ENCODE measurements around the gene SIN3A. TPM values are rescaled to one million over a fixed set of nuclear protein-coding genes. Genes with fewer than 3 reads are reported as not detected.

The SIN3A gene
- total and polyA plus RNA-seq, 8 donors = 8.4 to 61.9 (median 27.5) TPM

DNA sequence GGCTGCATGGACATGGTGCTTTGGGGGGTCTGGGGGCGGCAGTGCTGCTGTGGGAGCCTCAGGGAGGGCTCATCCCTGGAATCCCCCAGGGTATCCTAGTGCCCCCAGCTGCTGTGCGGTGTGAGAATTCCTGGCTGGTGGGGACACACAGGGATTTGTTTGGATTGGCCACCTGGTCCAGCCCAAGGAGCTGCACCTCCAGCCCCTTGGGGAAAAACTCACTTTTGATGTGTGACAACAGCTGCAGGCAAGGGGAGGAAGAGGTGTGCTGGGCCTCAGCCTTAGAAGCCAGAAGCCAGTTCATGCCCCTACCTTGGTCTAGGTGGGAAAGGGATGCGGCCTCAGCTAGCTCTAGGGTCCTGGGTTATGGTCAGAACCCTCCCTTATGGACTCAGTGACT, 124.0 kb downstream of the SIN3A start:
- no peaks in the 10 kb centered on the region for H3K4me1 ChIP-seq
- TF ChIP-seq, protein P1, sequence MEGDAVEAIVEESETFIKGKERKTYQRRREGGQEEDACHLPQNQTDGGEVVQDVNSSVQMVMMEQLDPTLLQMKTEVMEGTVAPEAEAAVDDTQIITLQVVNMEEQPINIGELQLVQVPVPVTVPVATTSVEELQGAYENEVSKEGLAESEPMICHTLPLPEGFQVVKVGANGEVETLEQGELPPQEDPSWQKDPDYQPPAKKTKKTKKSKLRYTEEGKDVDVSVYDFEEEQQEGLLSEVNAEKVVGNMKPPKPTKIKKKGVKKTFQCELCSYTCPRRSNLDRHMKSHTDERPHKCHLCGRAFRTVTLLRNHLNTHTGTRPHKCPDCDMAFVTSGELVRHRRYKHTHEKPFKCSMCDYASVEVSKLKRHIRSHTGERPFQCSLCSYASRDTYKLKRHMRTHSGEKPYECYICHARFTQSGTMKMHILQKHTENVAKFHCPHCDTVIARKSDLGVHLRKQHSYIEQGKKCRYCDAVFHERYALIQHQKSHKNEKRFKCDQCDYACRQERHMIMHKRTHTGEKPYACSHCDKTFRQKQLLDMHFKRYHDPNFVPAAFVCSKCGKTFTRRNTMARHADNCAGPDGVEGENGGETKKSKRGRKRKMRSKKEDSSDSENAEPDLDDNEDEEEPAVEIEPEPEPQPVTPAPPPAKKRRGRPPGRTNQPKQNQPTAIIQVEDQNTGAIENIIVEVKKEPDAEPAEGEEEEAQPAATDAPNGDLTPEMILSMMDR (IDR thresholded peaks at IDR 0.05) = no peak
- TF ChIP-seq POLR2AphosphoS5 (IDR thresholded peaks at IDR 0.05) = no peak
- DNase-seq = no peak
- no peaks in the 10 kb centered on the region for H3K27me3 ChIP-seq
- intact Hi-C loops (cut with DNase I; ENCODE audit: low total_unique reads) = no loop called here
- H3K27ac ChIP-seq = no peak overlapping the region
- 55 to 82% (median 76%) methylated on average over 2 to 3 of the region's 3 CpGs for WGBS, 5 donors
- no peaks in the 10 kb centered on the region for H3K9me3 ChIP-seq
- H3K4me3 ChIP-seq = no peak overlapping the region
- no peaks in the 10 kb centered on the region for H3K36me3 ChIP-seq

DNA sequence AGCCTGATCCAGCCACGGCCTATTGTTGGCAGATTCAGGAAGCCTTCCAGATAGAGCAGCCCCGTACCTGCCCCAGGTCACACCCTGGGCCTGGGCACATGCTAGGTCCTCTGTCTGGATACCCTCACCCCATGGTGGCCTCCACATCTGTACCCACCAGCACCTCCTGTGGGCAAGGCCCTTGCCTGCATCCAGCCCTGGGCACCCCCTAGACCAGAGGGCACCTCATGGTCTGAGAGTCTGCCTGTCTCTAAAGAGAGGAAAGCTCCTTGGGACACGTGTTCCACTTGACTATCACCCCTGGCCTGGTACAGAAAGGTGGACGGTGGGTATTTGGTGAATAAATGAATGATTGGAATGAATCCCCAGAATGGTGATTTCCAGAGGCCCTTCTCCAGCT, 124.5 kb downstream of the SIN3A start:
- WGBS, 5 donors = 68 to 81% (median 71%) methylated on average over 4 of the region's 4 CpGs
- intact Hi-C loops (cut with DNase I; ENCODE audit: low total_unique reads) = no loop called here

DNA sequence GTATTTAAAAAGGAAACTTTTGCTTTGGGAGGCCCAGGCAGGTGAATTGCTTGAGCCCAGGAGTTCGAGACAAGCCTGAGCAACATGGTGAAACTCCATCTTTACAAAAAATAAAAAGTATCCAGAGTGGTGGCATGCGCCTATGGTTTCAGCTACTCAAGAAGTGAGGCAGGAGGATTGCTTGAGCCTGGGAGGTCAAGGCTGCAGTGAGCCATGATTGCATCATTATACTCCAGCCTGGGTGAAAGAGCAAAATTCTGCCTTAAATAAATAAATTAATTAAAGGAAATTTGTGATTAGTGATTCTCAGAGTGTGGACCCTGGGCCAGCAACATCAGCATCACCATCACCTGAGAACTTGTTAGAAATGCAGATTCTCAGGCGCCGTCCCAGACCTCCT, 125.6 kb downstream of the SIN3A start:
- no peak for DNase-seq
- Histone ChIP-seq H3K9me3 (no peaks in the 10 kb centered on the region), H3K4me1 (no peaks in the 10 kb centered on the region), H3K27ac (no peak overlapping the region), H3K36me3 (no peaks in the 10 kb centered on the region), H3K4me3 (no peak overlapping the region), H3K27me3 (no peaks in the 10 kb centered on the region)
- intact Hi-C loops (cut with DNase I; ENCODE audit: low total_unique reads) = no loop called here
- WGBS, 5 donors = 86 to 99% (median 87%) methylated on average over 4 of the region's 4 CpGs
- TF ChIP-seq EP300 (IDR thresholded peaks at IDR 0.05) (no peak), POLR2AphosphoS5 (IDR thresholded peaks at IDR 0.05) (no peak), POLR2A (IDR thresholded peaks at IDR 0.05) (no peak)
- TF ChIP-seq, protein P1 (IDR thresholded peaks at IDR 0.05) = no peak

More for the DNA sequence above, 124.5 kb downstream of the SIN3A start:
- H3K4me1 ChIP-seq = no peaks in the 10 kb centered on the region
- no peak overlapping the region for H3K4me3 ChIP-seq
- no peaks in the 10 kb centered on the region for H3K36me3 ChIP-seq
- TF ChIP-seq, protein P1 (IDR thresholded peaks at IDR 0.05) = no peak
- TF ChIP-seq EP300 (IDR thresholded peaks at IDR 0.05) (no peak), POLR2AphosphoS5 (IDR thresholded peaks at IDR 0.05) (no peak), POLR2A (IDR thresholded peaks at IDR 0.05) (no peak)
- no peak for DNase-seq
- no peaks in the 10 kb centered on the region for H3K9me3 ChIP-seq
- no peak overlapping the region for H3K27ac ChIP-seq
- H3K27me3 ChIP-seq = no peaks in the 10 kb centered on the region

DNA sequence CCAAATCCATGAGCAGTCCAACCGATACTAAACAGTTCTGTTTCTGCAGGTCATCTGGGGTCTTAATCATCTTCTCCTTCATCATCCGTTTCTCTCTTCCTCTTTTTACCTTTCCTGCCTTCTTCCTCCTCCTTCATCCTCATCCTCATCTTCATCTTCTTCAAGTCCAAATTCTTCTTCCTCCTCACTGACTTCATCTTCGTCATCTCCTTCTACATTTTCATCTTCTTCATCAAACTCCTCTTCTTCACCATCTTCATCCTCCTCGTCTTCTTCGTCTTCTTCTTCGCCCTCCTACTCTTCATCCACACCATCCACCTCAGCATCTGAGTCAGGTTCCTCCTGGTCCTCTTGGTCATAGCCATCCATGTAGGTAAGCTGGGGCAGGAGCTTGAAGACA, 129.8 kb downstream of the SIN3A start:
- H3K27ac ChIP-seq = no peak overlapping the region
- no peak overlapping the region for H3K4me3 ChIP-seq
- H3K27me3 ChIP-seq = no peaks in the 10 kb centered on the region
- no peaks in the 10 kb centered on the region for H3K36me3 ChIP-seq
- TF ChIP-seq POLR2AphosphoS5 (IDR thresholded peaks at IDR 0.05) = no peak
- TF ChIP-seq, protein P1 (IDR thresholded peaks at IDR 0.05) = no peak
- no peak for TF ChIP-seq EP300 (IDR thresholded peaks at IDR 0.05)
- TF ChIP-seq POLR2A (IDR thresholded peaks at IDR 0.05) = no peak
- no peaks in the 10 kb centered on the region for H3K4me1 ChIP-seq
- no peak for DNase-seq
- H3K9me3 ChIP-seq = no peaks in the 10 kb centered on the region
- 86 to 92% (median 90%) methylated on average over 6 of the region's 6 CpGs for WGBS, 5 donors
- intact Hi-C loops (cut with DNase I; ENCODE audit: low total_unique reads) = no loop called here

Small RNA genes lying within 50 kb of the gene (small RNA-seq; reads per million reads assigned to genes)
- gene AC105036.2 = 0 reads per million in 4 donors

Other genes with a start within 250 kb of the SIN3A start
- gene C15orf39, start 249.8 kb downstream of the SIN3A start, total RNA-seq = 10 to 100 TPM in 4 of 5 donors, 1 to 10 TPM in 1; 3.1 to 29.1 (median 15.2) TPM
- gene C15orf39, start 249.8 kb downstream of the SIN3A start, polyA plus RNA-seq = 1 to 10 TPM; 6.4 to 7.5 (median 7.2) TPM
- not detected for gene GOLGA6C, start 193.4 kb downstream of the SIN3A start, total RNA-seq
- gene GOLGA6C, start 193.4 kb downstream of the SIN3A start, polyA plus RNA-seq = not detected
- under 1 TPM in 1 of 5 donors, not detected in 4; 0.18 TPM for gene GOLGA6D, start 168.9 kb downstream of the SIN3A start, total RNA-seq
- gene GOLGA6D, start 168.9 kb downstream of the SIN3A start, polyA plus RNA-seq = under 1 TPM in 1 of 3 donors, not detected in 2; 0.03 TPM
- gene COMMD4, start 115.6 kb downstream of the SIN3A start, total RNA-seq = 100 to 1,000 TPM in 1 of 5 donors, 10 to 100 TPM in 4; 38.5 to 183 (median 61.7) TPM
- gene COMMD4, start 115.6 kb downstream of the SIN3A start, polyA plus RNA-seq = 100 to 1,000 TPM; 102 to 130 (median 123) TPM
- gene NEIL1, start 104.7 kb downstream of the SIN3A start, total RNA-seq = 100 to 1,000 TPM in 3 of 5 donors, 10 to 100 TPM in 2; 22.2 to 793 (median 111) TPM
- gene NEIL1, start 104.7 kb downstream of the SIN3A start, polyA plus RNA-seq = 10 to 100 TPM; 18.2 to 38.6 (median 23.5) TPM
- 100 to 1,000 TPM; 256 to 629 (median 539) TPM for gene MAN2C1, start 83.1 kb downstream of the SIN3A start, total RNA-seq
- 100 to 1,000 TPM; 103 to 143 (median 135) TPM for gene MAN2C1, start 83.1 kb downstream of the SIN3A start, polyA plus RNA-seq
- 10 to 100 TPM in 4 of 5 donors, 1 to 10 TPM in 1; 8.7 to 22.9 (median 16.5) TPM for gene PTPN9, start 127.6 kb upstream of the SIN3A start, total RNA-seq
- gene PTPN9, start 127.6 kb upstream of the SIN3A start, polyA plus RNA-seq = 10 to 100 TPM in 2 of 3 donors, 1 to 10 TPM in 1; 7.7 to 20.3 (median 12.5) TPM
- 10 to 100 TPM in 4 of 5 donors, 1 to 10 TPM in 1; 4.7 to 19.6 (median 15.1) TPM for gene SNUPN, start 174.0 kb upstream of the SIN3A start, total RNA-seq
- gene SNUPN, start 174.0 kb upstream of the SIN3A start, polyA plus RNA-seq = 10 to 100 TPM; 16.2 to 29.2 (median 24.3) TPM
- 100 to 1,000 TPM in 2 of 5 donors, 10 to 100 TPM in 2, 1 to 10 TPM in 1; 3.5 to 137 (median 39.8) TPM for gene IMP3, start 188.5 kb upstream of the SIN3A start, total RNA-seq
- 10 to 100 TPM; 67.4 to 98.7 (median 80.7) TPM for gene IMP3, start 188.5 kb upstream of the SIN3A start, polyA plus RNA-seq
- 10 to 100 TPM; 12.5 to 36.8 (median 23.9) TPM for gene SNX33, start 196.2 kb upstream of the SIN3A start, total RNA-seq
- gene SNX33, start 196.2 kb upstream of the SIN3A start, polyA plus RNA-seq = 10 to 100 TPM; 11.0 to 15.6 (median 11.6) TPM

Measured in stomach (tissue), 9 donors.